ENCODE measurements around the gene BABAM2.

GRCh38 chr2:28178946-28179345 lies 288.4 kb downstream of the BABAM2 start:
- TF ChIP-seq GABPA (IDR thresholded peaks at IDR 0.05 in 1 of 2, conservative IDR thresholded peaks at IDR 0.05 in 1 of 2) = no peak
- no peak for TF ChIP-seq CTCF (IDR thresholded peaks at IDR 0.05; ENCODE audit: low read depth, low read length, missing input control)
- no peak for TF ChIP-seq RAD21 (IDR thresholded peaks at IDR 0.05)
- no peak for TF ChIP-seq REST (IDR thresholded peaks at IDR 0.05)
- TF ChIP-seq EGR1 (IDR thresholded peaks at IDR 0.05; ENCODE audit: low read depth in 2 of 2) = no peak
- TF ChIP-seq JUND (IDR thresholded peaks at IDR 0.05) = no peak
- TF ChIP-seq YY1 (IDR thresholded peaks at IDR 0.05) = no peak
- no peak for TF ChIP-seq NR2F2 (IDR thresholded peaks at IDR 0.05)
- TF ChIP-seq, protein P1, sequence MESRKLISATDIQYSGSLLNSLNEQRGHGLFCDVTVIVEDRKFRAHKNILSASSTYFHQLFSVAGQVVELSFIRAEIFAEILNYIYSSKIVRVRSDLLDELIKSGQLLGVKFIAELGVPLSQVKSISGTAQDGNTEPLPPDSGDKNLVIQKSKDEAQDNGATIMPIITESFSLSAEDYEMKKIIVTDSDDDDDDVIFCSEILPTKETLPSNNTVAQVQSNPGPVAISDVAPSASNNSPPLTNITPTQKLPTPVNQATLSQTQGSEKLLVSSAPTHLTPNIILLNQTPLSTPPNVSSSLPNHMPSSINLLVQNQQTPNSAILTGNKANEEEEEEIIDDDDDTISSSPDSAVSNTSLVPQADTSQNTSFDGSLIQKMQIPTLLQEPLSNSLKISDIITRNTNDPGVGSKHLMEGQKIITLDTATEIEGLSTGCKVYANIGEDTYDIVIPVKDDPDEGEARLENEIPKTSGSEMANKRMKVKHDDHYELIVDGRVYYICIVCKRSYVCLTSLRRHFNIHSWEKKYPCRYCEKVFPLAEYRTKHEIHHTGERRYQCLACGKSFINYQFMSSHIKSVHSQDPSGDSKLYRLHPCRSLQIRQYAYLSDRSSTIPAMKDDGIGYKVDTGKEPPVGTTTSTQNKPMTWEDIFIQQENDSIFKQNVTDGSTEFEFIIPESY (IDR thresholded peaks at IDR 0.05) = no peak
- TF ChIP-seq, protein P2, sequence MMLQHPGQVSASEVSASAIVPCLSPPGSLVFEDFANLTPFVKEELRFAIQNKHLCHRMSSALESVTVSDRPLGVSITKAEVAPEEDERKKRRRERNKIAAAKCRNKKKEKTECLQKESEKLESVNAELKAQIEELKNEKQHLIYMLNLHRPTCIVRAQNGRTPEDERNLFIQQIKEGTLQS (IDR thresholded peaks at IDR 0.05) = no peak
- no peak for TF ChIP-seq FOXA1 (IDR thresholded peaks at IDR 0.05)
- TF ChIP-seq, protein P3, sequence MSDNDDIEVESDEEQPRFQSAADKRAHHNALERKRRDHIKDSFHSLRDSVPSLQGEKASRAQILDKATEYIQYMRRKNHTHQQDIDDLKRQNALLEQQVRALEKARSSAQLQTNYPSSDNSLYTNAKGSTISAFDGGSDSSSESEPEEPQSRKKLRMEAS (IDR thresholded peaks at IDR 0.05) = no peak

Data from liver (tissue), 3 donors.